HG03108 (cell line): ENCODE results near the gene DNLZ.

Experiments used
- ATAC-seq: cut with Tn5 transposase; IDR thresholded peaks from one replicate; pipeline ENCODE4 v1.9.1; 2021; ENCODE audit warnings: moderate library complexity; ENCODE audit not compliant: unreplicated experiment

DNLZ gene

DNA sequence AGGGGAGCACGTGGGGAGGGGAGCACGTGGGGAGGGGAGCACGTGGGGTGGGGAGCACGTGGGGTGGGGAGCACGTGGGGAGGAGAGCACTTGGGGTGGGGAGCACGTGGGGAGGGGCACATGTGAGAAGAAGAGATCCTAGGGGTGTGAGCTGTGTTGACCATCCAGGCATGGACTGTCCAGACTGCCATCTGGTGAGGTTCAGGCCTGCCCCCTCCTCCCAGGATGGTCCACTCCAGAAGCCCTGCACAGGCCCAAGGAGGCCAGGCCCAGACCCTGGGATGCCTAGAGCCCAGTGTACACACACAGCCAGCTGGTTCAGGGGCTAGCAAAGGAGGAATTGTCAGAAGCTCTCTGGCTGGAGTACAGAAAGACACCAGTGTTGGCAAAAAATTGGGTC is 34.1 kb upstream of the DNLZ start:
- ATAC-seq = no peak

DNA sequence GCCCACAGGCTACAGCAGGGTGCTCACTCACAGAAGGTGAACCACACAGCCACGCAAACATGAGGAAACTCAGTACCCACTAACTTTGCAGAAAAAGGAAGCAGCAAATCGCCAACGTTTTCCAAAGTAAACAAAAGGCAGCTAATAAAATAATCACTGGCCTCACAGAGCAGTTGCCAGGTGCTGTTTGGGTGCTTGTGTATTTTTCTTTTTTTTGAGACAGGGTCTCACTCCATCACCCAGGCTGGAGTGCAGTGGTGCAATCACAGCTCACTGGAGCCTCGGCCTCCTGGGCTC is 32.6 kb upstream of the DNLZ start:
- ATAC-seq = no peak

DNA sequence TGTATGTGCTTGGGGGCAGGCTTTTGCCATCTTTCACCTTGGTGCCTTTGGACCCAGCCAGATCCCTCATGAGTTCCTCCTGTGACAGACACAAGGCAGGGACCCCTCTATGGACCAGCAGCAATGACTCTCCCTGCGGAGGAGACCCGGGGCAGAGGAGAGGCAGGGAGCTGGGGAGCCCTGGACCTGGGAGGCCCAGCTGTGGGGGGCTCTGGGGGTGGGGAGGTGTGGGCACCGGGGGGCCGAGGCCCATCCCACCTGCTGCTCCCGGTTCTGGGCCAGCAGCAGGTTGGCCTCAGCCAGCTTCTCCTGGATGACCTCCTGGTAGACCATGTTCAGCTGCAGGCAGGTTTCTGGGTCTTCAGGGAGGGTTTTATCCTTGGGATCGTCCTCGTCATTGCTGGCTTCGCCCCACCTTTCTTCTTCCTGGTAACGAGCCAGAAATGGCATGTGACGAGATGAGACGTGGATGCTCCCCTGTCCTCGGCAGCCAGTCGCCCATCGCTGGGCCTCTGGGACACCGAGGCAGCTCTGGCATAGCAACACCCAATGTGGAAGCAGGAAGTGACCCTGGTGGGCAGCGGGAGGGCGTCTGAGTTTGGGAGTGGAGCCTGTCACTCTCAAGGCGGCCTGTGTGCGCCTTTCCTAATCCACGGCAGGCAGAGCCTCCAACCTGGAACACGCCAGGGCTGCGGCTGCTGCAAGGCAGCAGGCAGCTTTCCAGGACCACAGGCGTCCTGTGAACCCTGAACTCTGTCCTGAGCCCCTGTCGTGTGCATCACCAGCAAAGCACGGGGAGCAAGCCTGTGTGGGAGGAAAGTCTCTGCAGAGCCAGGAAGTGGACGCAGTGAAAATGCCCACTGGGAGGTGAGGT is 32.0 kb upstream of the DNLZ start:
- ATAC-seq = no peak

DNA sequence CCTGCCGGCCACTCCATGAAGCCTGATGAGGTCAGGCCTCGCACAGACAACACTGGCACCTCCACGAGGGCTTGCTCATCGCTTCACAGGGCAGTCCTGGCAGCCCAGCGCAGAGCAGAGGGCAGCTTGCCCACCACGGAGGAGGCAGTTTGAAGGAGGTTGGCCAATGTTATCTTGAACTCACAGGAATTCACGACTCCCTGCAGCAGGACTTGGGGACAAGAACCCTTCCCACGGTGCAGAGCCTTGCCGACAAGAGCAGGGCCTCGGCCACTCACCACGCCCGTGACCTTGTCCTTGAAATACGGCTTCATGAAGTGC is 31.4 kb upstream of the DNLZ start:
- ATAC-seq = no peak

DNA sequence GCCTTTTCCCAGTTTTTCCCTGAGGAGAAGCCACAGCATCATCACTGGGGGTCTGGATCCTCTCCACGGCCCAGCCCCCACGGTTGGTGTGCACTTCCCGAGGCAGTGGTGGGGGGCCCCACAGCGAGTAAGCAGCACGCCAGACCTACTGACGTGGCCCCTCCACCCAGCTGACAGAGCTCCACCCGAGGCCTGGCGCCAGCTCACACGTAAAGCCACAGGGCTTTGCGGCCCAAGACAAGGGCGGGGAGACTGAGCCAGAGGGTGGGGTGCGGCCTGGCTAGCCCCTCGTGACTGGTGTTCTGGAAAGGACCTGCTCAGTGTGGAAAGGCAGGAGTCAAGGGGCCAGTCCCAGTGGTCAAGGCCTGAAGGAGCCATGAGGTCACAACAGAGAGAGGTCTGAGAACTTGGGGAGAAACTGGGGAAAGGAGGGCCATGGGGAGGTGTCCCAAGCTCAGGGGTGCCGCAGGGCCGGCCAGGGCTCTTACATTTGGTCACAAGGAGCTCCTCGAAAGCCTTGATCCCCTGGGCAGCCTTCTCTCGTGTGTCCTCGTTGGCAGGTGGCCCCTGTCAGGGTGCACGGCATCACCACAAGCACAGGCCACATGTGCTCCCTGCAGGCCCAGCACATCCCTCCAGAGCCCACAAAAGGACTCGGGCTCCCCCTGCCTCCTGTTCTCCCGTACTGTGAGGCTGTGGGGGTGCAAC is 30.9 kb upstream of the DNLZ start:
- no peak for ATAC-seq

DNA sequence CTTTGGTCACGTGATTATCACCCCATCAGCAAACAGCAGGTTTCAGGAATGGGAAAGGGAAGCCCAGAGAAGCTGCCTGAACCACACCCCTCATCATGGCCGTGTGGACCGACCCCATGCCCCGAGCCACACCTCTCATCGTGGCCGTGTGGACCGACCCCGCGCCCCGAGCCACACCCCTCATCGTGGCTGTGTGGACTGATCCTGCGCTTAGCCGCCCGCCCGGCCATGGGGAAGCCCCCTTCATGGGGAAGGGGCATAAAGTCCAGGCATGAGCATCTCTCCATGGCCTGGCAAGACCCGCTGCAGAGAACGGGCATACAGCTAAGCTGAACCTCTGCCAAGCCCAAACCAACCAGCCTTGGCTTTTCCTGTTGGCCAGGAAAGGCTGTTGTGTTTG is 30.0 kb upstream of the DNLZ start:
- no peak for ATAC-seq

DNA sequence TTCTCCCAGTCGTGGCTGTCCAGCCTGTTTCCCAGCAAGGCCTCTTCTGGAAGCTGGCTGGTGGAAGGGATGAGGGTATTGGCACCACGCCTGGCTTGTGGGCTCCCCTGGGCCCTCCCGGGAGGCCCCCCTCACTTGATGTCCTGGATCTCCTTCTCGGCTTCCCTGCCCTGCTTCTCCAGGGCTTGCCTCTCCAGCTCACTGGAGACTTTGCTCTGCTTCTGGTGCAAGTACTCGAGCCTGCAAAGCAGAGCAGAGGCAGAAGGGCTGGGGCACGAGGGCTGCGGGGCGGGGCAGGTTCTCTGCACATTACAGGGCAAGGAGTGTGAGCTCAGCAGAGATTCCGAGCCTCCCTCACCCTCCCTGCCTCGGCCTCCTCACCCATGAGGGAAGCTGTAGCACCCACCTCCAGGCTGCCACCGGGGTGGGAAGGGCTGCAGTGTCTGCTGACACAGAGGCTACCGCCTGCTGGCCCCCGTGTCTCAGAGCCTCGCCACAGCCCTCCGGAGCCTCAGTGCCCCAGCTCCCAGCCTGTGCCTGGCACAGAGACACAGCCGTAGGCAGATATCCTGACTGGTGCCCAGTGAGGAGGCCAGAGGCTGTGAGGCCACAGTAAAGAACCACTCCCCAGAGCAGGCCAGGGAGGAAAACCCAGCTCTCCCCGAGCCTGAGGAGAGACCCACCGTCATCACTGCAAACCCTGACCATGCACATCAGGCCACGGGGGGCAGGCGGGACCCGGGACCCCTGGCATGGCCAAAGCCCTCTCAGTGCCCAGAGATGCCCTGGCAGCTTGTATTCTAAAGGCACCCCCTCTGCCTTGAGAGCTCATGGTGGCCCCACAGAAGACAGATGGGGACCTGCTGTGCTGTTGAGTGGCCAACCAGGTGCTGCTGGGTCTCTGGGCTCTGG is 29.2 kb upstream of the DNLZ start:
- no peak for ATAC-seq

DNA sequence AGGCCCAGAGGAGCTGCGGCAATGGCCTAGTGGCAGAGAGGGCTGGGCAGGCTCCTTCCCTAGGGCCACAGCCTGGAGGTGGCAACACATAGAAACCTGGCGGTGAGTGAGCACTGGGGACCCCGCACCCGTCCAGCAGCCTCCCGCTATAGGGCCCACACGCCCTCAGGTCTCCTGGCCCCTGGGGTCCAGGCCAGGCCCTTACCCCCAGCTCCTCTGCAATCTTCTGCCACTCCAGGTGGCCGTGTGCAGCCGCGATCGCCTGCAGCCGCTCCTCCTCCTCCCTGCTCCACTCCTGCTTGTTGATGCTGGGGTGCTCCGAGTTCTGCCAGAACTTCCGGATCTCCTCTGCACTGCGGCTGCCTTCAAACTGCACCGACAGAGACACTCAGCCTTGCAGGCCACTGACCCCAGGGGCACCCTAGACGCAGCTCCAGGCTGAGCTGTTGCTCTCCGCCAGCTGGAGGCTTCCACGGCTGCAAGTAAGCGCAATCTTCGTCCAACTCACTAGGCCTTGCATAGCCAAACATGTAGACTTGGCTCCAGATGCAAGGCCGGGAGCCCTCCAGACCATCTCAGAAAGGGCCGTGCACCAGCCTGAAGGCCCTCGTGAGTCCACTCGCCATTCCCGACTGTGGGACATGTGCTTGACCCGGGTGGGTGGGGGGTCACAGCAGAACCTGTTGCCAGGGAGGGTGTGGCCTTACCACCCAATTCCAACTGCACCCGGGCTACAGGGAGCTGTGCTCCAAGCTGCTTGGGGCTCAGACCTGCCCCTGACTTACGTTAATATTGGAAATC is 28.4 kb upstream of the DNLZ start:
- ATAC-seq = no peak

DNA sequence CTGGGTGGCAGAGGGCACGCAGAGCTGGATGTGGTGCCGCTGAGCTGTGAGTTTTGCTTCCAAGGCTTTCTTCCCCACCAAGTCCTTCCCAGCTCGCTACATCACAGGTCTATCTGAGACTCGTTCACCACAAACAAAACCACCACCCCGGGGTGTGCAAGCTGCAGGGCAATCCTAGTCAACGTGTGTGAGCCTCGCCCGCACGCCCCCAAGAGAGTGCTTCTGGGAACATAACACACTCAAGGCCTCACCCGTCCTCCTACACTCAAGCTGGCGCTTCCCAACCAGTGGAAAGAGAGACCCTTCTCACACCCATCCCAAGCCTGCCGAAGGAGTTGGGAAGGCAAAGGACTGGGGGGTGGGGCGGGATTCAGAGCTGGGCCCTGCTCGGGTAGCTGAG is 25.9 kb upstream of the DNLZ start:
- ATAC-seq = no peak

DNA sequence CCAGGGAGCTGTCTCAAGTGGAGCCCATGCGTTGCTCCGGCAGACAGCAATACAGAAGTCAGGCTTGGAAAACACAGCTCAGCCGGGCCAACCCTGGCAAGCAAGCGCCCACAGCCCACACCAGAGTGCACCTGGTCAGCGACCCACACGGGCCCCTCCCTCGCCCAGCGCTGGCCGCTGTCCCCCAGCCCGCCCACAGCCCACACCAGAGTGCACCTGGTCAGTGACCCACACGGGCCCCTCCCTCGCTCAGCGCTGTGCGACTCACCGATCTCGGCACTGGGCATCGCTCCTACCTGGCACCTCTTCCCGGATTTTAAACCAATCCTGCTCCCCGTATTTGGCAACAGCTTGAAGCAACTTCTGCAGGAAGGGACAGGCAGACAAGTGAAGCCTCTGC is 23.7 kb upstream of the DNLZ start:
- no peak for ATAC-seq

DNA sequence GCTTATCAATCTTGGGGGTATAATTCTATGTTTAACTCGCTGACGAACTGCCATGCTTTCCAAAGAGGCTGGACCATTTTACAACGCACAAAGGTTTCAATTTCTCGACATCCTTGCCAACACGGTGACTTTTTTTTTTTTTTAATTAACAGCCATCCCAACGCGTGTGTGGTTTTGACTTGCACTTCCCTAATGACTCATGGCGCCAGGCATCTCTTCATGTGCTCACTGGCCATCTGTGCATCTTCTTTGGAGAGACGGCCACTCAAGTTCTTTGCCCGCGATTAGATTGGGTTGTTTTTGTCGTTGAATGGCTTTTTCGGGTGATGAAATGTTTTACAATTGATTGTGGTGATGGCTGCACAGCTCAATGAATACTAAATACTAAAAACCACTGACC is 22.5 kb upstream of the DNLZ start:
- ATAC-seq = no peak

DNA sequence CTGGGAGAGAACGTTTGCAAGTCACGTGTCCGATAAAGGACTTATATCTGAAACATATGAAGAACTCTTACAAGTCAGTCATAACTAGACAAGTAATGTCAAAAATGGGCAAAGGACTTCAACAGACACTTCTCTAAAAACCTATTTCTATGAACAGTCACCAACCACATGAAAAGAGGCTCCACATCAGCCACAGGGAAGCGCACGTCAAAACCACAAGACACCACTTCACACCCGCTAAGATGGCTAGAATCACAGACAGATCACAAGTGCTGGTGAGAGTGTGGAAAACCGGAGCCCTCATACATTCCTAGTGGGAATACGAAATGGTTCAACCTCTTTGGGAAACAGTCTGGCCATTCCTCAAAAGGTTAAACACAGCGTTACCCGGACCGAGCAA is 21.5 kb upstream of the DNLZ start:
- ATAC-seq = no peak

DNA sequence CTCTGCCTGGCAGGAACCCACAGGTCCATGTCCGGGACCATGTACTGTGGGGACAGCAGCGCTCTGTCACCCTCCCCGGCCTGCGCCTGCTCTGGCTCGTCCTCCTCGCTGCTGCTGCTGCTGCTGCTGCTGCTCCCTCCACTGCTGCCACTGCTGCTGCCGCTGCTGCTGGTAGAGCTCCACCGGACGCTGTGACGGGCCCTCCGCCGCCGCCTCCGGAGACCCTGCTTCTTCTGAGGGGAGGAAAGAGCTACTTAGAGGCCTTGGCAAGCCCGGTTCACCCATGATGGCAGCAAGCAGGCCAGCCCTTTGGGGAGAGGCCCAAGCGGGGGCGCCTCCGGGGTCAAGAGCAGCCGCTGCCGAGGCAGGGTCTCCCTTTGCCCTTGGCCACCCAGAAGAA is 19.9 kb upstream of the DNLZ start:
- ATAC-seq = no peak

DNA sequence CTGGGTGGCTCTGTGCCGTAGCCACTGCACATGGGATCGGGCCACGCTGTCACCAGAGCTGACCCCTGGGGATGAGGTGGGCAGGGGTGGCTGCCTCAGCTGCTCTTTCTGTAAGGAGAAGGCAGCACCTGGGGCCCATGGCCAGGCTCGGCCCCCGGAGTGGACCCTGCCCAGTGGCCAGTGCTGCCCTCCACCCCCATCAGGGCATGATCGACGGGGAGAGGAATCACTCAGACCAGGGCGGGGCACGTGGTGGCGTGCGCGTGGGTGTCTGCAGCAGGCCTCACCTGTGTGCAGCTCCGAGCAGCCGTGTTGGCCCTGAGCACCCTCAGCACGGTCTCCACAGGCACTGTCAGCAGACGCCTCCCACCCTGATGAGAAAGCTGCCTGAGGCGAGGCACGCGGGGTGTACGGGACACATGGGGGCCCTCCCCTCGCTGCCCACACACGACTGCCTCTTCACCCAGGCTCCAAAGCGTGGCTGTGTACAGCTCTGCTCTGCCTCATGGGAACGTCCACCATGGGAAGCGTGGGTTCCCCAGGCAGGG is 18.5 kb upstream of the DNLZ start:
- ATAC-seq = no peak

DNA sequence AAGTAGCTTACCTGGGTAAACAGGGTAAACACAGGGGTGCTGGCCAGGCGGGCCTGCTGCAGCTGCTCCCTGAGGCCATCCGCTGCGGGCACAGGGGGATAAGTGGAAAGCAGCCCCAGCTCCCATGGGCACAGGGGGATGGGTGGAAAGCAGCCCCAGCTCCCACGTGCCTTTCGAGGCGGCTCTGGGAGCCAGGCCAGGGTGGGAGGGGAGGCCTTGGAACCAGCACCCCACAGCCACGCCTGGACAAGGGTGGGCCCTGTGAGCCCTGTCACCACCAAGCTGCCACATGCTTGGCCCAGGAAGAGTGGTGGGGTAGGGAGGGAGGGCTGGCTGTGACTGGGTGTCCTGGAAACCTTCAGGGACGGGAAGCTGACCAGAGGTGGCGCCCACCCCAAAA is 17.8 kb upstream of the DNLZ start:
- ATAC-seq = no peak

DNA sequence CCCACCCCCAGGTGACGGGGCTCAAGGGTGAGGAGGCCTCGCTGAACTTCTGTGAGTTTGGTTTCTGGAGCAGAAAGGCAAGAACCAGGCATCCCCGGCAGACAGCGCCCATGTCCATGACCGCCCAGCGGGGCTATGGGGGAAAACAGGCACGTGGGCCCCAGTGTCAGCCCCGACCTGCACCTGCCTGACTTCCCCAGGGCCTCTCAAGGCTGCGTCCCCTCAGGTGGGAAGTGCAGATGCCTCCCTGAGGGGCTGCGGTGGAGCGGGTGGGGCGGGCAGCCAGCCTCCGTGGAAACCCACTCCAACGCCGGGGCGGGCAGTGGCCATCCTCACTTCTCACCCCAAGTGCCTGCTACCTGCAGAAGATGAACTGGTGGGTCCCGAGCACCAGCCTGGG is 16.8 kb upstream of the DNLZ start:
- ATAC-seq = no peak

DNA sequence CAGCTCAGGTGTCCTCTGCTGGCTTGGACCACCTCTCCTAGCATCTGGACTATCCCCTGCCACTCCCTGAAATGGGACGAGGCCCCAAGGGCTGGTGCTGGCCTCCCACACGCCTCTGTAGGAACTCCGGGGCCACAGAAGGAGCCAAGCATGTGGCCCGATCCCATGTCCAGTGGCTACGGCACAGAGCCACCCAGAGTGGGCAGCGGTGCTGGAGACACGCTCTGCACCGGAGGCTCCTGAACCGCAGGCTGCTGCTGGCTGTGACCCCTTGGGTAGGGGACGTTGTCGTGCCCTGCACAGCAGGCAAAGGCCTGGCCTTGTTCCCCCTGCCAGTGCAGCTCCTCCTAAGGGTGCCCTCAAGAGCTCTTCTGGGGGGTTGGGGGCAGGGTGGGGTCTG is 16.3 kb upstream of the DNLZ start:
- ATAC-seq = no peak

DNA sequence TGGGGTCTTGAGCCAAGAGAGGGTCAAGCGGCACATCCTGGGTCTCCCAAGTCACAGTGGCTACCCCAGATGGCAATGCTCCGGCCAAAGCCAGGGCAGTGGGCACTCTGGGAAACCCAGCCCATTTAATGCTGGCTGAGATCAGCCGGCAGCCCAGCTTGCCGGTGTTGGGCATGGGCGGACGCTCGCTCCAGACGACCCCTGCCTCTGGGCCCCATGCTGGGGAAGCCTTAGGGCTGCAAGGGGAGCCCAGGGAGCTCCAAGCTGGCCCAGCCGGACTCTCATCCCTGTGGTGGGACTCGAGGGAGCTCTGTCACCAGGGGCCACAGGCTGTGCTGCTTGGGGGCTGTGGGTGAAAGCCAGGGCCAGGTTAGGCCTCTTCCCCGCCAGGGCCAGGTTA is 15.9 kb upstream of the DNLZ start:
- ATAC-seq = no peak

DNA sequence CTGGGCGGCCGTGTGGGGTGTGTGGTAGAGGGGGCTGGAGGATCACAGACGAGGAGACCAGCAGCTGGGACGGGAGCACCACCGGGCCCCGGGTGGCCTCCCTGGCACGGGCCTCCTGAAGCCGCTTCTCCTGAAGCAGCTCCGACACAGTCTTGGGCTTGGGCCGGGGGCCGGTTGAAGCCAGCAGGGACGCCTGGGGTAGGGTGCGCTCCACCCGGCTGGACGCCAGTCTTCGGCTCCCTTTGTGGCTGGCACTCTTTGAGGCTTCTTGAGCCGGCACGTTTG is 15.4 kb upstream of the DNLZ start:
- ATAC-seq = no peak

DNA sequence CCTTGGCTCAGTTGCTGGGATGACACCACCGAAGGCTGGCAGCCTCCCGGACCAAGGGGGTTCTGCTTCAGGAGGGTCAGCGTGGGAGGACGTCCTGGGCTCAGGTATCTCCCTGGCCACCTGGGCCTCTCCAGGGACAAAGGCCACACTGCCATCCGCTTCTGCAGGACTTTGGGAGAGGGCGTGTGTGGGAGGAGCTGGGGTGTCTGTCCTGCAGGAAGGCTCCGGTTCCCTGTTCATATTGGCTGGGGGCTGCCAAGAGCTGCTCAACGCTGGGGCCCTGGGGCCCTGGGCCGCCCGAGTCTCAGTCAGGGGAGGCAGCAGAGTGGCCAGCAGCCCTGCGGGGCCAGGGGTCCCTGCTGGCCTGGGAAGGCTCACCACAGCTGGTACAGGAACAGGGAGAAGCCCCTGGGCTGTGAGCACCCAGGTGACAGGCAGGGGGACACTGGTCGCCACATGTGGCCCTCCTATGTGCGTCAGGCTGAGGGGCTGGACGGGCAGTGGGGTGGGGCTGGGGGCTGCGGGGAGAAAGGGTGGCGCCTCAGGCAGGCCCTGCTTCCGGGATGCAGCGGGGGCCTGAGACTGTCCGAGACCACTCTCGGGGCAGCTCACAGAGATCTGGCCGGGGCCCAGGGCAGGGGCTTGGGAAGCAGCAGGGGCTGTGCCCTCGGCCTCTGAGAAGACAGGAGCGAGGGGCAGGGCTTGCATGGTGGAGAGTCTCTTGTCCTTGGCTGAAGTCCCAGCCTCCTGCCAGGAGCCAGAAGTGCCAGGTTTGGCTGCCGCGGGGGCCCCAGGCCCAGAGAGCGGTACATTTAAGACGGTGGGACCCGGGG is 14.8 kb upstream of the DNLZ start:
- ATAC-seq = no peak
